Measurements from ENCODE around the gene SOX6. TPM values are rescaled to one million over a fixed set of nuclear protein-coding genes. Genes with fewer than 3 reads are reported as not detected.

SOX6 gene
- total and polyA plus RNA-seq, 2 donors (not counting 3 experiments of a cell fraction or from before 2014, with no cell fraction given) = 0.14 to 3.7 TPM

GRCh38 chr11:15920856-15921629, 435.3 kb downstream of the SOX6 start:
- no peak overlapping the region for H2AFZ ChIP-seq (ENCODE audit: low read depth, low read length)
- no TSS peak for BruUV-seq (replicated peaks)
- FAIRE-seq (no peak), DNase-seq (ENCODE audit: low read depth, low spot score) (no peak)
- H3K9me1 ChIP-seq (replicated peaks; ENCODE audit: control insufficient read depth, extremely low read depth, insufficient read depth, low read length) = no peaks in the 10 kb centered on the region
- H3K27me3 ChIP-seq (ENCODE audit: control insufficient read depth in 2 of 2, insufficient read depth in 2 of 2, low read length in 2 of 2) = no peaks in the 10 kb centered on the region
- no peaks in the 10 kb centered on the region for H4K20me1 ChIP-seq (replicated peaks; ENCODE audit: control insufficient read depth, extremely low read depth, insufficient read depth, low read length)
- dilution Hi-C loops (cut with MboI; ENCODE audit: extremely low pct_ligation_motif_present, low sequenced_read_pairs) = no loop called here
- no peak overlapping the region for H3K9ac ChIP-seq (replicated peaks; ENCODE audit: extremely low read depth, insufficient read depth, low read length)
- TF ChIP-seq EZH2 (IDR thresholded peaks at IDR 0.05; ENCODE audit: borderline replicate concordance, low read depth, low read length, severe bottlenecking) = no peak
- TF ChIP-seq GATA2 (IDR thresholded peaks at IDR 0.05; ENCODE audit: insufficient read depth, insufficient read length, low read depth, low read length) = no peak
- TF ChIP-seq CTCF (IDR thresholded peaks at IDR 0.05; ENCODE audit: extremely low read depth in 1 of 2, insufficient read depth in 1 of 2, low read depth in 1 of 2, low read length in 2 of 2) = no peak
- TF ChIP-seq MYC (IDR thresholded peaks at IDR 0.05; ENCODE audit: low read depth, low read length) = no peak
- no peak for TF ChIP-seq JUN (IDR thresholded peaks at IDR 0.05; ENCODE audit: borderline replicate concordance, insufficient read depth, insufficient read length, low read depth)
- no peak for TF ChIP-seq POLR2AphosphoS5 (IDR thresholded peaks at IDR 0.05; ENCODE audit: insufficient read depth, low read depth, low read length)
- TF ChIP-seq POLR2A (IDR thresholded peaks at IDR 0.05; ENCODE audit: low read depth, low read length) = no peak
- no peak for TF ChIP-seq FOS (IDR thresholded peaks at IDR 0.05; ENCODE audit: borderline replicate concordance, insufficient read depth, low read length)
- TF ChIP-seq, protein P1, sequence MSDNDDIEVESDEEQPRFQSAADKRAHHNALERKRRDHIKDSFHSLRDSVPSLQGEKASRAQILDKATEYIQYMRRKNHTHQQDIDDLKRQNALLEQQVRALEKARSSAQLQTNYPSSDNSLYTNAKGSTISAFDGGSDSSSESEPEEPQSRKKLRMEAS (IDR thresholded peaks at IDR 0.05; ENCODE audit: insufficient read depth, insufficient read length) = no peak
- ChIA-PET CTCF (interaction anchor here (0.8 kb wide), 1 partner anchor 692 kb away, joined by 3 read pairs; no protein-coding TSS in a partner anchor), POLR2A (no interaction called here)
- H3K27ac ChIP-seq (ENCODE audit: insufficient read depth, low read depth, low read length) = no peak overlapping the region
- H3K36me3 ChIP-seq (ENCODE audit: control insufficient read depth in 2 of 2, extremely low read depth in 1 of 2, insufficient read depth in 2 of 2, low read length in 2 of 2) = no peaks in the 10 kb centered on the region
- no peak overlapping the region for H3K4me2 ChIP-seq (ENCODE audit: insufficient read depth, low read length)
- no peaks in the 10 kb centered on the region for H3K79me2 ChIP-seq (ENCODE audit: control insufficient read depth, insufficient read depth, low read length)
- intact Hi-C loops (cut with micrococcal nuclease) = no loop called here
- H3K9me3 ChIP-seq (replicated peaks; ENCODE audit: control insufficient read depth, insufficient read depth, low read length) = no peaks in the 10 kb centered on the region
- no peaks in the 10 kb centered on the region for H3K4me1 ChIP-seq (ENCODE audit: control insufficient read depth, extremely low read depth, insufficient read depth, low read length)
- no peak overlapping the region for H3K4me3 ChIP-seq (replicated peaks in 1 of 3; ENCODE audit: insufficient read depth in 1 of 3, low read depth in 1 of 3, low read length in 3 of 3)
